ENCODE measurements around the gene KCNQ1.

Gene KCNQ1

DNA sequence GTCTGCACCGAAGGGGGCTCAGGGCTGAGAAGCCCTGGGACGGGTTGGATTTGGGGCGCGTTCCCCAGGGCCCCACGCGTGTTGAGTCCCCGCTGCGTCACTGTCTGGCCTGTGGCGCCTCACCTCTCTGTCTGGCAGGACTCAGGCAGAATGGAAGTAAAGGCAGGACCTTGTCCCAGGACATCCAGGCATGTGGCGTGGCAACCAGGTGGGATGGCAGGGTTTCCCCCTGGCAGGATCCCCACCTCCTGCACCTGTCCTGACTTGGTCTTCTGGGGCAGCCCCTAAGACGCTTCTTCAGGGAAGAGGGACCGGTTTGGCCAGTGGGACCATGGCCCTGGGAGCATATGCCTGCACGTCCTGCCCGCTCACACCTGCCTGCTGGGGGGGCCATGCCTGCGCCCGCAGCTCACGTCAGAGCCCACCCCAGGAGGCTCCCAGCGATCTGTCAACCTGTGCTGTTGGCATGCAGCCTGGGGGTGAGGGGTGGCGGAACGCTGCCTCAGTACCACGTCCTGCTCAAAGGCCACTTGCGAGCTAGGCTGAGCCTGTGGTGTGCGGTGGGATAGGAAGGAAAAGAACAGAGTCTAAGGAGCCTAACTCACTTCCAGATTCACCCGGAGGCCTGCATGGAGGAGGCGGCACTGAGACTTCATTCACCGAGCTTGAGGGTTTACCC, 72.7 kb downstream of the KCNQ1 start:
- TF ChIP-seq CSDC2 (CRISPR knock-in tag; IDR thresholded peaks at IDR 0.05) (no peak), TOX (CRISPR knock-in tag; IDR thresholded peaks at IDR 0.05; ENCODE audit: borderline replicate concordance) (no peak), ZFP30 (CRISPR knock-in tag; IDR thresholded peaks at IDR 0.05) (no peak), ISL1 (CRISPR knock-in tag; IDR thresholded peaks at IDR 0.05) (no peak), GLIS3 (CRISPR knock-in tag; IDR thresholded peaks at IDR 0.05) (no peak), ZC3H10 (CRISPR knock-in tag; IDR thresholded peaks at IDR 0.05) (no peak), ESRRG (CRISPR knock-in tag; IDR thresholded peaks at IDR 0.05) (no peak), ZNF565 (CRISPR knock-in tag; conservative IDR thresholded peaks at IDR 0.05; ENCODE audit: low read depth) (no peak), TCF4 (CRISPR knock-in tag; IDR thresholded peaks at IDR 0.05; ENCODE audit: borderline replicate concordance) (no peak), PPARA (CRISPR knock-in tag; IDR thresholded peaks at IDR 0.05; ENCODE audit: borderline replicate concordance) (no peak), OSR1 (CRISPR knock-in tag; IDR thresholded peaks at IDR 0.05) (no peak), ARNTL (CRISPR knock-in tag; IDR thresholded peaks at IDR 0.05; ENCODE audit: borderline replicate concordance, low read depth) (no peak), ZFP3 (CRISPR knock-in tag; IDR thresholded peaks at IDR 0.05) (no peak), RARB (CRISPR knock-in tag; IDR thresholded peaks at IDR 0.05) (no peak)
- TF ChIP-seq, protein P1, sequence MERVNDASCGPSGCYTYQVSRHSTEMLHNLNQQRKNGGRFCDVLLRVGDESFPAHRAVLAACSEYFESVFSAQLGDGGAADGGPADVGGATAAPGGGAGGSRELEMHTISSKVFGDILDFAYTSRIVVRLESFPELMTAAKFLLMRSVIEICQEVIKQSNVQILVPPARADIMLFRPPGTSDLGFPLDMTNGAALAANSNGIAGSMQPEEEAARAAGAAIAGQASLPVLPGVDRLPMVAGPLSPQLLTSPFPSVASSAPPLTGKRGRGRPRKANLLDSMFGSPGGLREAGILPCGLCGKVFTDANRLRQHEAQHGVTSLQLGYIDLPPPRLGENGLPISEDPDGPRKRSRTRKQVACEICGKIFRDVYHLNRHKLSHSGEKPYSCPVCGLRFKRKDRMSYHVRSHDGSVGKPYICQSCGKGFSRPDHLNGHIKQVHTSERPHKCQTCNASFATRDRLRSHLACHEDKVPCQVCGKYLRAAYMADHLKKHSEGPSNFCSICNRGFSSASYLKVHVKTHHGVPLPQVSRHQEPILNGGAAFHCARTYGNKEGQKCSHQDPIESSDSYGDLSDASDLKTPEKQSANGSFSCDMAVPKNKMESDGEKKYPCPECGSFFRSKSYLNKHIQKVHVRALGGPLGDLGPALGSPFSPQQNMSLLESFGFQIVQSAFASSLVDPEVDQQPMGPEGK (CRISPR knock-in tag; IDR thresholded peaks at IDR 0.05; ENCODE audit: borderline replicate concordance) = no peak
- TF ChIP-seq, protein P2, sequence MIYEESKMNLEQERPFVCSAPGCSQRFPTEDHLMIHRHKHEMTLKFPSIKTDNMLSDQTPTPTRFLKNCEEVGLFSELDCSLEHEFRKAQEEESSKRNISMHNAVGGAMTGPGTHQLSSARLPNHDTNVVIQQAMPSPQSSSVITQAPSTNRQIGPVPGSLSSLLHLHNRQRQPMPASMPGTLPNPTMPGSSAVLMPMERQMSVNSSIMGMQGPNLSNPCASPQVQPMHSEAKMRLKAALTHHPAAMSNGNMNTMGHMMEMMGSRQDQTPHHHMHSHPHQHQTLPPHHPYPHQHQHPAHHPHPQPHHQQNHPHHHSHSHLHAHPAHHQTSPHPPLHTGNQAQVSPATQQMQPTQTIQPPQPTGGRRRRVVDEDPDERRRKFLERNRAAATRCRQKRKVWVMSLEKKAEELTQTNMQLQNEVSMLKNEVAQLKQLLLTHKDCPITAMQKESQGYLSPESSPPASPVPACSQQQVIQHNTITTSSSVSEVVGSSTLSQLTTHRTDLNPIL (CRISPR knock-in tag; IDR thresholded peaks at IDR 0.05; ENCODE audit: low read depth) = no peak
- no peak for ATAC-seq

DNA sequence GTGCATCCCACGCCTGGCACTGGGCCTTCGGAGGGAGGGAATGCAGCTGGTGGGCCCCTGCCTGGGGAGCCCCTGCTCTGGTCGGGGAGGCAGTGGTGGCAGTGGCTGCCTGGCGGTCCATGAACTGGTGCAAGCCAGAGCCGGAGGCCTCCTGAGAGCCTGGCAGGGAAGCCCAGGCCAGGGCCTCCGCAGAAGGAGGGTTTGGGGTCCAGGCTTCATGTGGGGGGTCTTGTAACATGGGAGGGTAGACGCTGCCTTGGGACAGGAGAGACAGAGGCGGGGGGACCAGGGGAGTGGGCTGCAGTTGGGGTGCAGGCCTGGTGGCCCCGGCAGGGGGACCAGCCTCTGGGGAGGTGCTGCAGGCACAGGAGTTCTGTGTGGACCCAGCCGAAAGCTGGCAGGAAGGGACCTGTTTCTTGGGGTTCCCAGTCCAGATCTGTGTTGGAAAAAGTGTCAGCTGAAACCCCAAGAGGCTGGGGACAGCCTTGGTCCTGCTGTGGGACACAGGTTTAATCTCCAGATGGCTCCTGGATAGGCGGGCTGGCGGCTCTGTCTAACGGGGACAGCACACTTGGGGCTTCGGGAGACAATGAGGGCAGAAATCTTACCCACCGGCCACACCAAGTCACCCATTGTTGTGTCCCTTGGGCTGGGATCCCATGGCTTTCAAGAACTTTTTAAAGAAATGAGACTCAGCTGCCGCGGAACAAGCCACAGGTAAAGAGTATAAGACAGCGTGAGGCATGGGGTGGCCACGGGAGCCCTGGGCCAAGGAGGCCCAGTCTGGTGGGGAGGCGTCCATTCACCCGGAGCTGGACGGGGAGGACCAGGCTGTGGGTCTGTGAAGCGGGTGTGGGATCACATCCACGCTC, 73.5 kb downstream of the KCNQ1 start:
- ATAC-seq = no peak
- TF ChIP-seq, protein P1 (CRISPR knock-in tag; IDR thresholded peaks at IDR 0.05; ENCODE audit: borderline replicate concordance) = no peak
- TF ChIP-seq ESRRG (CRISPR knock-in tag; IDR thresholded peaks at IDR 0.05) (no peak), CSDC2 (CRISPR knock-in tag; IDR thresholded peaks at IDR 0.05) (no peak), BACH2 (CRISPR knock-in tag; IDR thresholded peaks at IDR 0.05; ENCODE audit: borderline replicate concordance) (no peak), TOX (CRISPR knock-in tag; IDR thresholded peaks at IDR 0.05; ENCODE audit: borderline replicate concordance) (no peak)
- TF ChIP-seq, protein P2 (CRISPR knock-in tag; IDR thresholded peaks at IDR 0.05; ENCODE audit: low read depth) = no peak
- TF ChIP-seq, protein P3, sequence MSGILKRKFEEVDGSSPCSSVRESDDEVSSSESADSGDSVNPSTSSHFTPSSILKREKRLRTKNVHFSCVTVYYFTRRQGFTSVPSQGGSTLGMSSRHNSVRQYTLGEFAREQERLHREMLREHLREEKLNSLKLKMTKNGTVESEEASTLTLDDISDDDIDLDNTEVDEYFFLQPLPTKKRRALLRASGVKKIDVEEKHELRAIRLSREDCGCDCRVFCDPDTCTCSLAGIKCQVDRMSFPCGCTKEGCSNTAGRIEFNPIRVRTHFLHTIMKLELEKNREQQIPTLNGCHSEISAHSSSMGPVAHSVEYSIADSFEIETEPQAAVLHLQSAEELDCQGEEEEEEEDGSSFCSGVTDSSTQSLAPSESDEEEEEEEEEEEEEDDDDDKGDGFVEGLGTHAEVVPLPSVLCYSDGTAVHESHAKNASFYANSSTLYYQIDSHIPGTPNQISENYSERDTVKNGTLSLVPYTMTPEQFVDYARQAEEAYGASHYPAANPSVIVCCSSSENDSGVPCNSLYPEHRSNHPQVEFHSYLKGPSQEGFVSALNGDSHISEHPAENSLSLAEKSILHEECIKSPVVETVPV (CRISPR knock-in tag; IDR thresholded peaks at IDR 0.05) = no peak
- TF ChIP-seq, protein P4, sequence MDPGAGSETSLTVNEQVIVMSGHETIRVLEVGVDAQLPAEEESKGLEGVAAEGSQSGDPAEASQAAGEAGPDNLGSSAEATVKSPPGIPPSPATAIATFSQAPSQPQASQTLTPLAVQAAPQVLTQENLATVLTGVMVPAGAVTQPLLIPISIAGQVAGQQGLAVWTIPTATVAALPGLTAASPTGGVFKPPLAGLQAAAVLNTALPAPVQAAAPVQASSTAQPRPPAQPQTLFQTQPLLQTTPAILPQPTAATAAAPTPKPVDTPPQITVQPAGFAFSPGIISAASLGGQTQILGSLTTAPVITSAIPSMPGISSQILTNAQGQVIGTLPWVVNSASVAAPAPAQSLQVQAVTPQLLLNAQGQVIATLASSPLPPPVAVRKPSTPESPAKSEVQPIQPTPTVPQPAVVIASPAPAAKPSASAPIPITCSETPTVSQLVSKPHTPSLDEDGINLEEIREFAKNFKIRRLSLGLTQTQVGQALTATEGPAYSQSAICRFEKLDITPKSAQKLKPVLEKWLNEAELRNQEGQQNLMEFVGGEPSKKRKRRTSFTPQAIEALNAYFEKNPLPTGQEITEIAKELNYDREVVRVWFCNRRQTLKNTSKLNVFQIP (CRISPR knock-in tag; IDR thresholded peaks at IDR 0.05; ENCODE audit: borderline replicate concordance, low read depth) = no peak

All from SK-N-SH treated with all-trans-retinoic acid at 6 μM for 48 hours (cell line).